ENCODE data around the gene SLC2A4.

The SLC2A4 gene

GRCh38 chr17:7324438-7324779 lies 42.9 kb downstream of the SLC2A4 start:
- H3K79me2 ChIP-seq (ENCODE audit: insufficient read depth, low read length): peaks cover 17% of the 10 kb centered on the region; the same call in 1 of the 2 replicates
- no peak overlapping the region for H2AFZ ChIP-seq (ENCODE audit: low read depth, low read length, severe bottlenecking)
- no peaks in the 10 kb centered on the region for H3F3A ChIP-seq (ENCODE audit: insufficient read depth)
- H3K9me2 ChIP-seq (replicated peaks; ENCODE audit: insufficient read depth, low read length): no peaks in the 10 kb centered on the region
- H3K27me3 ChIP-seq (ENCODE audit: low read length): no peaks in the 10 kb centered on the region
- no peak overlapping the region for H3K9ac ChIP-seq (ENCODE audit: low read length)
- no peaks in the 10 kb centered on the region for H3K36me3 ChIP-seq (ENCODE audit: low read length)
- no peak overlapping the region for H3K4me3 ChIP-seq (ENCODE audit: insufficient read depth, low read length, poor library complexity, severe bottlenecking)
- H3K4me2 ChIP-seq (ENCODE audit: low read depth, low read length, poor library complexity, severe bottlenecking): no peak overlapping the region
- no peak for TF ChIP-seq EZH2phosphoT487 (conservative IDR thresholded peaks at IDR 0.05; ENCODE audit: low read length)
- no peak for TF ChIP-seq CTCF (IDR thresholded peaks at IDR 0.05; ENCODE audit: insufficient read depth, low read length, poor library complexity, severe bottlenecking)
- H4K20me1 ChIP-seq (ENCODE audit: low read depth, low read length): no peaks in the 10 kb centered on the region
- H3K9me3 ChIP-seq (ENCODE audit: insufficient read depth, low read length): no peaks in the 10 kb centered on the region
- H3K27ac ChIP-seq (ENCODE audit: low read depth, low read length): no peak overlapping the region

- no peak overlapping the region for H3K9ac ChIP-seq (ENCODE audit: low read length)
- peaks cover 6% of the 10 kb centered on the region for H3F3A ChIP-seq (ENCODE audit: insufficient read depth)
- H3K9me3 ChIP-seq (ENCODE audit: insufficient read depth, low read length): no peaks in the 10 kb centered on the region
- no peak overlapping the region for H3K27ac ChIP-seq (ENCODE audit: low read depth, low read length)
- TF ChIP-seq EZH2phosphoT487 (conservative IDR thresholded peaks at IDR 0.05; ENCODE audit: low read length) (no peak), CTCF (IDR thresholded peaks at IDR 0.05; ENCODE audit: insufficient read depth, low read length, poor library complexity, severe bottlenecking) (no peak)
- H3K36me3 ChIP-seq (ENCODE audit: low read length): no peaks in the 10 kb centered on the region
- no peaks in the 10 kb centered on the region for H4K20me1 ChIP-seq (ENCODE audit: low read depth, low read length)
- no peaks in the 10 kb centered on the region for H3K27me3 ChIP-seq (ENCODE audit: low read length)
- H3K4me2 ChIP-seq (ENCODE audit: low read depth, low read length, poor library complexity, severe bottlenecking): no peak overlapping the region
- peaks cover 17% of the 10 kb centered on the region; the same call in 1 of the 2 replicates for H3K79me2 ChIP-seq (ENCODE audit: insufficient read depth, low read length)
- H3K4me3 ChIP-seq (ENCODE audit: insufficient read depth, low read length, poor library complexity, severe bottlenecking): no peak overlapping the region
- no peaks in the 10 kb centered on the region for H3K9me2 ChIP-seq (replicated peaks; ENCODE audit: insufficient read depth, low read length)
- H2AFZ ChIP-seq (ENCODE audit: low read depth, low read length, severe bottlenecking): no peak overlapping the region
These were observed 43.6 kb downstream of the SLC2A4 start for GRCh38 chr17:7325031-7325528.

GRCh38 chr17:7326186-7326585 lies 44.7 kb downstream of the SLC2A4 start:
- H3F3A ChIP-seq (ENCODE audit: insufficient read depth): peaks cover 9% of the 10 kb centered on the region
- no peak overlapping the region for H3K4me3 ChIP-seq (ENCODE audit: insufficient read depth, low read length, poor library complexity, severe bottlenecking)
- H3K9ac ChIP-seq (ENCODE audit: low read length): no peak overlapping the region
- no peak overlapping the region for H3K27ac ChIP-seq (ENCODE audit: low read depth, low read length)
- no peaks in the 10 kb centered on the region for H3K36me3 ChIP-seq (ENCODE audit: low read length)
- H3K9me2 ChIP-seq (replicated peaks; ENCODE audit: insufficient read depth, low read length): no peaks in the 10 kb centered on the region
- no peak overlapping the region for H2AFZ ChIP-seq (ENCODE audit: low read depth, low read length, severe bottlenecking)
- H3K9me3 ChIP-seq (ENCODE audit: insufficient read depth, low read length): no peaks in the 10 kb centered on the region
- no peak for TF ChIP-seq CTCF (IDR thresholded peaks at IDR 0.05; ENCODE audit: insufficient read depth, low read length, poor library complexity, severe bottlenecking)
- TF ChIP-seq EZH2phosphoT487 (conservative IDR thresholded peaks at IDR 0.05; ENCODE audit: low read length): no peak
- H4K20me1 ChIP-seq (ENCODE audit: low read depth, low read length): no peaks in the 10 kb centered on the region
- no peak overlapping the region for H3K4me2 ChIP-seq (ENCODE audit: low read depth, low read length, poor library complexity, severe bottlenecking)
- H3K79me2 ChIP-seq (ENCODE audit: insufficient read depth, low read length): peaks cover 17% of the 10 kb centered on the region; the same call in 1 of the 2 replicates
- H3K27me3 ChIP-seq (ENCODE audit: low read length): no peaks in the 10 kb centered on the region

Measured in SU-DHL-6 (cell line).